Raji (cell line): ENCODE results near the gene NRDE2.
A peak's percentile ranks its signal among the peaks of the same experiment; 100 is the strongest.

Source experiments
- POLR2A ChIP-seq: IDR thresholded peaks from 2 replicates; pipeline ENCODE4 v1.6.1; 2011; ENCODE audit warnings: low read depth, low read length, control low read depth; ENCODE audit not compliant: insufficient read depth

The NRDE2 gene

DNA sequence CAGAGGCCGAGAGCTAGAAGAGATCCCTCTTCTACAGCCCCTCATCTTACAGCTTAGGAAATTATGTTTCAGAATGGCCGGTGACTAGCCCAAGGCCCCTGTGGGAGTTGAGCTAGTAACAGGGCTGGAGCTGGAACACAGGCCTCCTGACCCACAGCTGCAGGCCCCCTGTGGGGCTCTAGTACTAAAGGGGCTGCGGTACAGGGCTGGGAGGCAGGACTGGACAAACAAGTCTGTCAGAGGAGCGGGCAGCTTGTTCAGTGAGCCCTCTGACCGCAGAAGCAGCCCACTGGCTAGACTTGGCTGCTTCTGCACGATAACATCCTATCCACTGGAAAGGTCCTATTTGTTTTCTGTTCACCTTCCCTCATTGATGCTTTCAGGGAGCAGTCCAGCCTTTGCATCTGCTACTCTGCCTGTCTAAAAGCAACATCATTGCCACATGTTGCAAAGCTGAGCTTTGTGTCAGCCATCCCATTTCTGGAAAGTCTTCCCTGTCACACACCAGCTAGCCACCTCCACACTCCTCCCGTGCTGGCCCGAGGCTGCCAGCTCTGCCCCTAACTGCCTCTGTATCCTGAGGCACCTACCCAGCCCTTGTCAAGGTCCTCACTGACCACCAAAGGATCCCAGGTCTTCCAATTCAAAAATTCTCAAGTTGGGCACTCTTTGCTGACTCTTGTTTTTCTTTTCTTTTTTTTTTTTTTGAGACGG, 65.1 kb downstream of the NRDE2 start:
- TF ChIP-seq POLR2A, result no peak

- TF ChIP-seq POLR2A, result no peak
Observed at GRCh38 chr14:90263748-90264449, 67.8 kb downstream of the NRDE2 start.

GRCh38 chr14:90256354-90257131, 75.2 kb downstream of the NRDE2 start, which contains the start of gene PSMC1:
PSMC1 (plus strand) TSS chr14:90256553; CDS start chr14:90256598, 45 bp downstream.
- peak; percentile 78 for TF ChIP-seq POLR2A

DNA sequence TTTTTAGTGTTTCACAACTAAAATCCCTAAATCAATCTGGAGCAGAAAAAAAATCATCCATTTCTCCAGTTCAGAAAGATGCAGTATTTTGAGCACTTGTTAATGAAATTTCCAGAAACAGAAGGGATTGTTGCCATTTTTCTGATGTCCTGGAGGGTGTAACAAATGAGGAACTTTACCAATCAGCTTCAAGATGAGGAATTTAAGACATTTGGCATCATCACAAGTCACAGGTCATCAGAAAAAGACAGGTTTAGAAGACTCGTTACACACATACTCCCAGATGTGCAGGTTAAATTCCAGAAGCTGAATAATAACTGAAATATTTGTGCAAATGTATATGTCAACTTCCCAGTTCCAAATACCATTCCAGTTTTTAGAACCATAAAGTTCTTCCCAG, 75.9 kb downstream of the NRDE2 start:
- TF ChIP-seq POLR2A, result no peak

DNA sequence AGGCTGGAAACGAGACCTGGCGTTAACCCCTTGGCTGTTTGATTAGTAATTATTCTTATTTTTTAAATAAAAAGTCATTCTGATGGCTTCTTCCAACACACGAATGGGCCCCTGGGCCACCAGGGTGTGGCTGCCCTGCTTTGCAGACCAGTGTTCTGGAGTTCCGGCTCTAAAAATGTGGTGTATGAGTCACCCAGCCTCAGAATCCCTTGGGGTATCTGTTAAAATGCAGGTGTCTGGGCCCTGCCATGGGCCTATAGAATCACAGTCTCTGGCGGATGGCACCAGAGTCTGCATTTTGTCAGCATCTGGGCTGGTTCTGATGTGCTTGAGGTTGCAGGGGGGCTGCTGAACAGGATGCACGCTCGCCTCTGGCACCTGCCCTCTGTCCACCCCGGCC, 77.9 kb downstream of the NRDE2 start:
- no peak for TF ChIP-seq POLR2A

GRCh38 chr14:90248594-90248993, 83.1 kb downstream of the NRDE2 start:
- no peak for TF ChIP-seq POLR2A

DNA sequence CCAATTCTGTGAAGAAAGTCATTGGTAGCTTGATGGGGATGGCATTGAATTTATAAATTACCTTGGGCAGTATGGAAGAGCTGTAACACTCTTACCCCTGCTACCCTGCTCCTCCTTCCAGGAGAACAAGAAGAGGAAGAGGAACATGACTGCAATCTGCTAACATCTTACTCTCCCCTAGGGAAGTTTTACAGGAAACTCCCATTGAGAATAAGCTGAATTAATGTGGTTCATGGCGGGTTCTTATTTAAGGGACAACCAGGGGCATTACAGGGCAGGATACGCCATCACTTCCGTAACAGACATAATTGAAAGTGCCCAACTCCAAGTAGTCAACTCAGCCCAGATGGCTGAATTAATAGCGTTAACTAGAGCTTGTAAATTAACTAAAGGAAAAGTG, 84.8 kb downstream of the NRDE2 start:
- TF ChIP-seq POLR2A, result no peak

DNA sequence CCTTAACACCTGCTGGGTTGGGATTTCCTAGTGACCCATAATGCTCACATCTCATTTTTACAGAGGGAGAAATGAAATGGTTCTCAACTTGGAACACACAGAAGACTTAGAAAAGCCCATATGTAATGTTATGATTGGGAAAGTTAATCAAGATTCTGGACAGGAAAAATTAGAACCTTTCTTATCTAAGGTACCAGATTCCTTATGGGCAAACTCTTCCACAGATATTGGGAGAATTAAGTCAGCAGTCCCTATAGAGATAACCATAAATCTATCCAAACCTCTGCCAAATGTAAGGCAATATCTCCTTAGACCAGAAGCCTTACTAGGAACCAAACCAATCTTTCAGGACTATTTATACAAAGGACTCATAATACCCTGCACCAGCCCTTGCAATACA, 89.3 kb downstream of the NRDE2 start:
- no peak for TF ChIP-seq POLR2A

DNA sequence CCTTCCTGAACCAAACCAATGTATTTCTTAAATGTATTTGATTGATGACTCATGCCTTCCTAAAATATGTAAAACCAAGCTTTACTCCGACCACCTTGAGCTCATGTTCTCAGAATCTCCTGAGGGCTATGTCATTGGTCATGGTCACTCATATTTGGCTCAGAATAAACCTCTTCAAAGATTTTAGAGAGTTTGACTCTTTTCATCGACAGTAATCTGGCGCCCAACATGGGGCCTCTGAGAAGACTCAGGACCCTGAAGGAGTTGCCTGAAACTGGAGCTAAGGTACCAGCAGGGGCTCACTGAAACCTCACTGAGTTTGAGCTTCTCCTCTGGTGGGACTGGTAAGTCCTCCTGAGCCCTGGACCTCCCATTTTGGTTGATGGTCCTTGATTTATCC, 92.6 kb downstream of the NRDE2 start:
- TF ChIP-seq POLR2A, result no peak

DNA sequence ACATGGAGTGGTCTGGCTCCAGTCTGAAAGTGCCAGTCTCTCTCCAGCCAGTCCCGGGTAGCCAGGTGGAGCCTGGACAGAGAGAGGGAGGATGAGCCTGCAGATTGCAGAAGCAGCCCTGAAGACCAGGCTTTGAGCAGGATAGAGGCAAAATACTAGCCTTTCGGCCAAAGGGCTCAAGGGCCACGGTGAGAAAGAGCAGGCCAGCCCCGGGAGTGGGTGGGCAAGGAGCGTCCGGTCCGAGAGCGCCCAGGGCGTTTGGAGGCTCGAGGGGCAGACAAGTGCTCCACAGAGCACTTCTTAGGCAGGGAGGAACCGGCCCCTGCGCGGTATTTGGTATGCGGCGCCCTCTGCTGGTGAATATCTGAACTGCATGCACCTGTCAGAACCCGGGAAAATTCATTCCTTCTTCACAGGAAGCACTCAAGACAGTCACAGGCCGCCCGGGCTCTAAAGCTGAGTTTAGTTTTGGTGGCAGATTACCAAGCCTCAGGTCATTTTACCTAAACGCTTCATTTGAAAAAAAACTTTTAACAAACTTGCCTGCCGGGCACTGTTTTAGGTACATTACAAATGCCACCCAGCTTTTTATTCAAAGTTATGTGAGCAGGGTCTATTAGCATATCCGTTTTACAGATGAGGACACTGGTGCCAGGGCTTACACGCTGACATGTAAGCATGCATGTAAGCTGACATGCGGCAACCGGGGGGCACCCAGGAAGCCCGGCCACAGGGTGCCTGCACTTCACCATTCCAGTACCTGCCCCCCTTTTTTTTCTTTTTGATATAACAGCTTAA, 96.4 kb downstream of the NRDE2 start:
- TF ChIP-seq POLR2A, result no peak

- TF ChIP-seq POLR2A, result no peak
Observed at GRCh38 chr14:90228478-90228877, 103.3 kb downstream of the NRDE2 start.
